GM03348 (cell line): ENCODE measurements around the gene TPK1.
"Not testable (repeated sequence)": the region's sequence is repeated elsewhere in the genome, so short reads cannot be mapped to it uniquely, and the experiment has no call there.

ENCODE experiments used
- DNase-seq: peaks from one replicate; pipeline ENCODE4 v3.0.0; 2012; ENCODE audit warnings: low spot score

The TPK1 gene

GRCh38 chr7:144629598-144629997 is 206.3 kb downstream of the TPK1 start:
- DNase-seq = no peak

GRCh38 chr7:144629011-144629410 is 206.8 kb downstream of the TPK1 start:
- DNase-seq = no peak

GRCh38 chr7:144628176-144628575 is 207.7 kb downstream of the TPK1 start:
- no peak for DNase-seq

GRCh38 chr7:144622745-144623144 is 213.1 kb downstream of the TPK1 start:
- no peak for DNase-seq

- no peak for DNase-seq
These were observed 229.6 kb downstream of the TPK1 start for GRCh38 chr7:144606261-144606660.

- DNase-seq = no peak
These were observed 238.9 kb downstream of the TPK1 start for GRCh38 chr7:144596953-144597352.

- DNase-seq = no peak
These were observed 241.3 kb downstream of the TPK1 start for GRCh38 chr7:144594580-144594979.

GRCh38 chr7:144588559-144589051 is 247.2 kb downstream of the TPK1 start:
- no peak for DNase-seq

GRCh38 chr7:144587701-144588100 is 248.2 kb downstream of the TPK1 start:
- DNase-seq = no peak

- DNase-seq = no peak
These were observed 251.1 kb downstream of the TPK1 start for GRCh38 chr7:144584726-144585125.

- no peak for DNase-seq
These were observed 256.2 kb downstream of the TPK1 start for GRCh38 chr7:144579687-144580086.

- no peak for DNase-seq
These were observed 260.4 kb downstream of the TPK1 start for GRCh38 chr7:144575456-144575855.

- DNase-seq = not testable (repeated sequence)
These were observed 261.1 kb downstream of the TPK1 start for GRCh38 chr7:144574753-144575152.

GRCh38 chr7:144568233-144568632 is 267.6 kb downstream of the TPK1 start:
- DNase-seq = no peak

GRCh38 chr7:144565586-144565985 is 270.3 kb downstream of the TPK1 start:
- no peak for DNase-seq

GRCh38 chr7:144549861-144550260 is 286.0 kb downstream of the TPK1 start:
- no peak for DNase-seq

- no peak for DNase-seq
These were observed 287.3 kb downstream of the TPK1 start for GRCh38 chr7:144548556-144548955.

- no peak for DNase-seq
These were observed 288.0 kb downstream of the TPK1 start for GRCh38 chr7:144547888-144548287.

- DNase-seq = no peak
These were observed 289.1 kb downstream of the TPK1 start for GRCh38 chr7:144546782-144547181.

GRCh38 chr7:144545330-144545729 is 290.5 kb downstream of the TPK1 start:
- DNase-seq = no peak

GRCh38 chr7:144534655-144535395 is 301.0 kb downstream of the TPK1 start:
- DNase-seq = no peak

- DNase-seq = no peak
These were observed 301.7 kb downstream of the TPK1 start for GRCh38 chr7:144534196-144534595.

GRCh38 chr7:144531181-144531580 is 304.7 kb downstream of the TPK1 start:
- no peak for DNase-seq

GRCh38 chr7:144529269-144529926 is 306.5 kb downstream of the TPK1 start:
- DNase-seq = no peak
